ENCODE data around the gene LBR. TPM values are rescaled to one million over a fixed set of nuclear protein-coding genes. Genes with fewer than 3 reads are reported as not detected.

The LBR gene
- total and polyA plus RNA-seq, 2 of the 4 experiments (the other 2 are of a cell fraction), result 21.3 to 24.9 TPM

- dilution Hi-C loops (cut with HindIII; ENCODE audit: low sequenced_read_pairs, unreplicated experiment), result loop anchor here (25.0 kb wide), 1 partner anchor 533 kb away; the partner anchor contains the start of gene SDE2
- POLR2A ChIA-PET (ENCODE audit: unreplicated experiment), result interaction anchor here (0.7 kb wide), 1 partner anchor 199 kb away, joined by 3 read pairs; the partner anchor contains the start of gene ENAH
- no peak overlapping the region for H3K18ac ChIP-seq (ENCODE audit: low read depth, low read length)
- no TSS peak for BruUV-seq (replicated peaks)
- 20% methylated on average over 1 of the region's 5 CpGs; no CpG with 5 or more reads in 1 of the 2 experiments for WGBS, 2 experiments (ENCODE audit: extremely low coverage in 2 of 2, insufficient read length in 1 of 2)
- no peak overlapping the region for H3K56ac ChIP-seq (ENCODE audit: extremely low read depth, insufficient read depth, low read length)
- no peak overlapping the region for H3K9ac ChIP-seq (ENCODE audit: low read depth, low read length)
- H2BK20ac ChIP-seq (ENCODE audit: low read depth, low read length), result no peak overlapping the region
- H3K14ac ChIP-seq (replicated peaks; ENCODE audit: low read depth, low read length), result no peak overlapping the region
- no peak overlapping the region for H3K27ac ChIP-seq (ENCODE audit: insufficient read depth, low read length)
- H3K27me3 ChIP-seq (ENCODE audit: control insufficient read depth, insufficient read depth, low read length), result no peaks in the 10 kb centered on the region
- no peak overlapping the region for H3K23ac ChIP-seq (ENCODE audit: low read depth, low read length)
- no peaks in the 10 kb centered on the region for H3K9me3 ChIP-seq (ENCODE audit: control insufficient read depth, insufficient read depth, low read length)
- ATAC-seq (ENCODE audit: low read depth), result peak; percentile 15
- H3K79me1 ChIP-seq (ENCODE audit: low read depth in 1 of 2, low read length in 2 of 2), result no peaks in the 10 kb centered on the region
- CTCF ChIA-PET, result interaction anchor here (1.3 kb wide), 1 partner anchor 21 kb away, joined by 4 read pairs; no protein-coding TSS in a partner anchor
- no peak overlapping the region for H3K4me3 ChIP-seq (ENCODE audit: insufficient read depth, low read depth, low read length)
- H3K9me1 ChIP-seq (ENCODE audit: insufficient read depth, low read length), result peaks cover 6% of the 10 kb centered on the region
- no peaks in the 10 kb centered on the region for H3K36me3 ChIP-seq (ENCODE audit: control insufficient read depth, insufficient read depth, low read length)
- peak; percentile 31 for DNase-seq
- H3K4me1 ChIP-seq (ENCODE audit: control insufficient read depth, insufficient read depth, low read length), result peaks cover 4% of the 10 kb centered on the region; the same call in 1 of the 2 replicates
- H2BK15ac ChIP-seq (ENCODE audit: low read depth, low read length), result no peak overlapping the region
- H2AFZ ChIP-seq (replicated peaks; ENCODE audit: low read length, poor library complexity), result no peak overlapping the region
- TF ChIP-seq SMC3 (IDR thresholded peaks at IDR 0.05; ENCODE audit: low read depth, low read length) (no peak), CEBPB (IDR thresholded peaks at IDR 0.05; ENCODE audit: low read depth, low read length) (peak; percentile 68), CHD1 (IDR thresholded peaks at IDR 0.05; ENCODE audit: low read depth, low read length) (no peak), MXI1 (IDR thresholded peaks at IDR 0.05; ENCODE audit: borderline replicate concordance, low read depth, low read length) (no peak), BHLHE40 (IDR thresholded peaks at IDR 0.05; ENCODE audit: low read depth, low read length) (no peak), MAZ (IDR thresholded peaks at IDR 0.05; ENCODE audit: borderline replicate concordance, low read depth, low read length) (no peak), RFX5 (IDR thresholded peaks at IDR 0.05; ENCODE audit: low read depth, low read length) (no peak), POLR2A (IDR thresholded peaks at IDR 0.05; ENCODE audit: low read depth, low read length) (no peak), FOS (IDR thresholded peaks at IDR 0.05; ENCODE audit: low read depth, low read length) (no peak)
- no peak overlapping the region for H3K4ac ChIP-seq (ENCODE audit: low read depth, low read length)
- peaks cover 3% of the 10 kb centered on the region; the same call in 1 of the 2 replicates for H4K20me1 ChIP-seq (ENCODE audit: insufficient read depth, low read length)
- no peak overlapping the region for H2BK120ac ChIP-seq (ENCODE audit: low read depth, low read length)
- no peak overlapping the region for H4K91ac ChIP-seq (ENCODE audit: insufficient read depth, low read depth, low read length)
- intact Hi-C loops (cut with micrococcal nuclease), result no loop called here
- in situ Hi-C loops (cut with MboI; ENCODE audit: low sequenced_read_pairs), result no loop called here
- H4K8ac ChIP-seq (ENCODE audit: low read depth in 2 of 2, low read length in 2 of 2), result no peak overlapping the region
- no peak overlapping the region for H3K4me2 ChIP-seq (ENCODE audit: low read depth, low read length)
- H4K5ac ChIP-seq (ENCODE audit: low read depth, low read length), result no peak overlapping the region
- no peak overlapping the region for H2AK9ac ChIP-seq (replicated peaks; ENCODE audit: low read depth, low read length, poor library complexity)
- H2BK5ac ChIP-seq (ENCODE audit: low read depth, low read length, poor library complexity, severe bottlenecking), result peak overlapping the region; percentile 9
- H2AK5ac ChIP-seq (ENCODE audit: low read depth, low read length), result no peak overlapping the region
These were observed 26.2 kb upstream of the LBR start for GRCh38 chr1:225453797-225454648.

All from IMR-90 (cell line).